Medulla oblongata (tissue), 1 donor: ENCODE measurements around the gene TFDP2.
"Not testable (repeated sequence)": the region's sequence is repeated elsewhere in the genome, so short reads cannot be mapped to it uniquely, and the experiment has no call there.

ENCODE experiments used
- DNase-seq: peaks from one replicate; pipeline ENCODE4 v3.0.0-alpha.2; 2015; ENCODE audit errors: extremely low spot score

TFDP2 gene

GRCh38 chr3:142148792-142149672 lies at the start of gene TFDP2:
TFDP2 (minus strand) TSS chr3:142149544; CDS start chr3:142101749, 47,795 bp downstream.
- DNase-seq, result peak; percentile 93

DNA sequence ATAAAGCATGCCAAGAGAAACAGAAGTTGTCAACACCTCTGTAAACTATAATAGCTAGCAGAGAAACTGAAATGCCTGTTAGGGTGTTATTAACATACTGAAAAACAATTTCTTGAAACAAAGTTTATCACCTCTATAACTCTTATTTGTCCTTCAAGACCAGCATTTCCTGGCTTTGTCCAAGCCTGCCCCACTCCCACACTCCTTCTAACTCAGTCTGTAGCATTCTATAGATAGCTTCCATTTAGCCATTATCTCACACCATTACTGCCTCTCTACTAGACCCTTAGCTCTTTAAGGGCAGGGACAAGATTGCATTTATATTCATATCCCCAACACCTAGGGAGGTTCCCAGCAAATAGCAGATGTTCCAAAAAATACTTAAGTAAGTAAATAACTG lies 39.5 kb upstream of the TFDP2 start:
- no peak for DNase-seq

GRCh38 chr3:142180761-142181362 lies 31.5 kb upstream of the TFDP2 start:
- DNase-seq, result peak; percentile 55

- DNase-seq, result no peak
Measured at GRCh38 chr3:142175478-142175877, 26.1 kb upstream of the TFDP2 start.

DNA sequence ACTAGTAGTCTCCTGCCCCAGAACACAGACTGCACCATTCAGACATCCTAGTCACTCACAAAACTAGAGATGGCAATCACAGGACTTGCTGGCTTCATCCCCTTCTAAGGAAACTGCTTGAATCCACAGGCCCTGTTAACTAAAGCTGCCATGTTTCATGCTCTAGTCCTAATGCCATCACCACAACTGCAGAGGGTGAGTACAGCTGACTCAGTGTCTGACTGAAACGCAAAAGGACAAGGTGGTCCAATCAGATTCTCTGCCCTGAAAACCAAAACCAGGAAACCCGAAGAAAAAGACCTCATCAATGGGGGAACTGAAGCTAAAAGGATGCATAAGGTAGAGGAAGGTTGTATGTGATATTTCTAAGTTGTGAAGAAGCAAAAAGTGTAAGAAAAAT lies 25.2 kb upstream of the TFDP2 start:
- DNase-seq, result no peak

GRCh38 chr3:142168514-142168913 lies 19.2 kb upstream of the TFDP2 start:
- DNase-seq, result no peak

DNA sequence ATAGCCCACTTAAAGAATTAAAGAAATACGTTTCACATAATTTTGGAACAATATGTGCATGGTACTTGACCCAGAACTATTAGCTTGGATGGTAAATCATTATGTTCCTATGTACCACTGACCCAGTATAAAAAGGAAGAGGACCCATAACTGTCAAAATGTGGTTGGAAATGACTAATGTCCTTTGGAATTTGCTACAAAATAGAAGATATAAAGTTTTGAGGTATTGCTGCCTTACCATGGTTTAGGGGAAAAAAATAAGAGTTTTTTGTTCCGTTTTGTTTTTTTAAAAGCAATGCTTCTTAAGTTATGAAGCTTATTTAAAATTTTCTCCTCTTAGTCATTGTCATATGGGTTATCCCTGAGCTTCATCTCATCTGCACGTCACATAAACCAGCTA lies 15.8 kb upstream of the TFDP2 start:
- no peak for DNase-seq

DNA sequence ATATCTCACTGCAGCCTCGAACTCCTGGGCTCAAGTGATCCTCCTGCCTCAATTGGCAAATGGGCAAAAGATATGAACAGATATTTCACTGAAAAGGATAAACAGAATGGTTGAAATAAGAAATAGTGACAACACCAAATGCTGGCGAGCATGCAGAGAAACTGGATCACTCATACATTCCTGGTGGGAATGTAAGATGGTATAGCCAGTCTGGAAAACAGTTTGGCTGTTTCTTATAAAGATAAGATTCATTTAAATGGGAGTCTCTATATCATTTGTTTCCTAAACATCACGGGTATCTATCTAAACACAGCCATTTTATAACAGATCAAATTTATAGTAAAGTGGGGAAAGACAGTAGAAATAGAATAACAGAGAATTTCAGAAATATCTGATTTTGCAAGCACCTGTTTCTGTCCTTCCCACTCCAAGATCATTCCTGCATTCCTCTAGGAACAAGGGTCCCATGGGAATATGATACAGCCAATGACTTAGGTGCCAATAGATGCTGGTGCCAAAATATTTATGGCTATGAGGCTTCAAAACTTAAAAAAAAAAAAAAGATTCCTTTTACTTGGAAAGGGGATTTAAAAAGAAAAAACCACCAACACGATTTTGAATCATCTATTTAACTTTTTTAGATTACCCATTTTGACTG lies 9.9 kb upstream of the TFDP2 start:
- no peak for DNase-seq

DNA sequence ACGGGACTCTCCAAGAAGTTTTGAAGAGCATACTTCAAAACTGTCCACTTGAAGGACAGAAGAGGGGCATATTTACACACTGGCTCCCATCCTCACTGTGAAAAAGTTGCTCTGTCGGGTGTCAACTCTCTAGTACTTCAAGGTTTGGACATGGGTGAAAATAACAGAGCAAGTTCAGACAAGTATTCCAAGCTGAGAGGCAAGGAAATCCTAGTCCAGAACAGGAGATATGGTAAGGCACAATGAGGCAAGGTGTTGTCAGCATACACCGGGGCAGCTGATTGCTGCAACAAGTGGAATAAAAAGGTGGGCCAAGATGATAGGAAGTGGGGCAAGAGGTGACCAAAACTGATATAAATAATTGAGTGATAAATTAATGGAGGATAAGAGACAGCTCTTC lies 4.8 kb upstream of the TFDP2 start:
- no peak for DNase-seq

DNA sequence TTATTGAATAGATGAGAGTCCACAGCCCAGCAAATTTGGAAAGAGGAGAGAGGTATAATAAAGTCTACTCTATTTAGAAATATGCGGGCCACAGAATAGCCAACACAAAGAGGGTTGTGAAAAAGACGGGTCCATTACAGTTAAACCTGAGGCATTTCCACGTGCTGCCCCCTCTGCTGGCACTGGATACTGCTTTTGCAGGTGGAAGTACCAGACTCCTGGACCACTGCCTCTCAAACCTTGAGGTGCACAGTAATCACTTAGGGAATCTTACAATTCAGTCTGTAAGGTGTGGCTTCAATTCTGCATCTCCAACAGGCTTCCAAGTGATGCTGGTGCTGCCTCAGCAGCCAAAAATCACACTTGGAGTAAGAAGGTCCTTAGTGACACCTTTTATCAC lies 3.0 kb upstream of the TFDP2 start:
- no peak for DNase-seq

DNA sequence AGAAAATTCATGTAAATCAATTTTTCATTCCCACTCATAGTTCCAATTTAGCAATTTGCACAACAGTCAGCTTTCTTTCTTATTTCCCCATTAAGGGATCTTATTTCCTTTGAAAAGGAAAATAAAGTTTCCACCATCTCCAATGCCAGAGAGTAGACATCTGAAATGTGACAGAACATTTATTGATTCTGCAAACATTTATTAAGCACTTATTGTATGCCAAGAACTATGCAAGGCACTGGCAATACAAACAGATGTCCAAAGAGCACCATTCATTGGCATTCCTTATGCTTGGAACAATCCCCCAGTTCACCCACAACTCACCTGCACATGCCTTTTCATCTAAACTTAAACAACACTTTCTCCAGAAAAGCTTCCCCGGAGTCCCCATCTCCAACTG lies 2.5 kb upstream of the TFDP2 start:
- DNase-seq, result no peak

- DNase-seq, result no peak
Measured at GRCh38 chr3:142151240-142151639, 1.9 kb upstream of the TFDP2 start.

- DNase-seq, result no peak
Measured at GRCh38 chr3:142150271-142150670, 927 bp upstream of the TFDP2 start.

GRCh38 chr3:142149673-142149992 lies 289 bp upstream of the TFDP2 start:
- DNase-seq, result no peak

GRCh38 chr3:142148044-142148791 lies 1.1 kb downstream of the TFDP2 start:
- peak; percentile 34 for DNase-seq

- not testable (repeated sequence) for DNase-seq
Measured at GRCh38 chr3:142144587-142144986, 4.8 kb downstream of the TFDP2 start.

DNA sequence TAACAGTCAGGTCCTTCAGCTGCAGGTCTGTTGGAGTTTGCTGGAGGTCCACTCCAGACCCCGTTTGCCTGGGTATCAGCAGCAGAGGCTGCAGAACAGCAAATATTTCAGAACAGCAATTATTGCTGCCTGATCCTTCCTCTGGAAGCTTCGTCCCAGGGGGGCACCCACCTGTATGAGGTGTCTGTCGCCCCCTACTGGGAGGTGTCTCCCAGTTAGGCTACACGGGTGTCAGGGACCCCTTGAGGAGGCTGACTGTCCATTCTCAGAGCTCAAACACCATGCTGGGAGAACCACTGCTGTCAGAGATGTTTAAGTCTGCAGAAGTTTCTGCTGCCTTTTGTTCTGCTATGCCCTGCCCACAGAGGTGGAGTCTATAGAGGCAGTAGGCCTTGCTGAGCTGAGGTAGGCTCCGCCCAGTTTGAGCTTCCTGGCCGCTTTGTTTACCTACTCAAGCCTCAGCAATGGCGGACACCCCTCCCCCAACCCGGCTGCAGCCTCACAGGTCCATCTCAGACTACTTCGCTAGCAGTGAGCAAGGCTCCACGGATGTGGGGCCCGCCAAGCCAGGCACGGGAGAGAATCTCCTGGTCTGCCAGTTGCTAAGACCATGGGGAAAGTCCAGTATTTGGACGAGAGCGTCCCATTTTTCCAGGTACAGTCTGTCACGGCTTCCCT lies 8.6 kb downstream of the TFDP2 start:
- DNase-seq, result not testable (repeated sequence)

GRCh38 chr3:142137089-142137488 lies 12.3 kb downstream of the TFDP2 start:
- not testable (repeated sequence) for DNase-seq

DNA sequence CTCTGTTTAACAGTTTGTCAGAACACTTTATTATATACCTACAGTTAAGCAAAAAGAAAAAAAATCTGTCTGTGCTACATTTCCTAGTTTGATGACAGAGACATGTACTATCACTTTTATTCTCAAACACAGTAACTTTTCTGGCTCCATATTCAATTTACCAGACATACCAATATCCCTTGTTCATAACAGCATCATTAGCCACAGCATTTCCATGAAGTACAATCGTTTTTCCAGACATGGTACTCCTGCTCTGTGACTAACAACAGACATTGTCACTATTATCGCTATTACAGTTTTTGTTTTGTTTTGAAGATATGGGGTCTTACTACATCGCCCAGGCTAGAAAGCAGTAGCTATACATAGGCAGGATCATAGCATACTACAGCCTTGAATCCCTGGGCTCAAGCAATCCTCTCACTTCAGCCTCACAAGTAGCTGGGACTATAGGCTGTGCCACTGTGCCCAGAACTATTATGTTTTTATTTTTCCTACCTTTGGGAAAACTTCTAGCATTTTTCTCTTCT lies 14.5 kb downstream of the TFDP2 start:
- DNase-seq, result no peak

- no peak for DNase-seq
Measured at GRCh38 chr3:142129516-142130171, 19.7 kb downstream of the TFDP2 start.
